Loucy (cell line): Measurements from ENCODE around the gene FTO.

ENCODE experiments used
- CTCF ChIP-seq: fragments of 200-600 bp; sonication (generic); conservative IDR thresholded peaks from 2 replicates; pipeline ENCODE4 v1.5.1; 2014; ENCODE audit warnings: mild to moderate bottlenecking, antibody characterized with exemption, low read length
- EZH2phosphoT487 ChIP-seq: fragments of 200-600 bp; IDR thresholded peaks from 2 replicates; pipeline ENCODE4 v1.6.1; 2018; ENCODE audit warnings: antibody characterized with exemption, mild to moderate bottlenecking, moderate library complexity, borderline replicate concordance

GRCh38 chr16:53843084-53843483 is 139.1 kb downstream of the FTO start:
- no peak for TF ChIP-seq CTCF
- TF ChIP-seq EZH2phosphoT487, result no peak
